RCC 7860 (cell line): Measurements from ENCODE around the gene ANKRD39.
"Not testable (repeated sequence)": the region's sequence is repeated elsewhere in the genome, so short reads cannot be mapped to it uniquely, and the experiment has no call there.

Source experiments
- DNase-seq: peaks from one replicate; pipeline ENCODE4 v3.0.0-alpha.2; 2015; ENCODE audit warnings: low spot score
- FAIRE-seq: peaks from 2 replicates; lab custom pipeline; 2012; peaks lifted over from hg19 to GRCh38; lab: Jason Lieb, UNC

ANKRD39 gene

GRCh38 chr2:96811917-96812316, 45.9 kb downstream of the ANKRD39 start:
- DNase-seq = no peak
- no peak for FAIRE-seq

GRCh38 chr2:96810783-96811192, 47.0 kb downstream of the ANKRD39 start:
- FAIRE-seq (no peak), DNase-seq (no peak)

GRCh38 chr2:96809951-96810782, 47.6 kb downstream of the ANKRD39 start:
- DNase-seq = no peak
- no peak for FAIRE-seq

GRCh38 chr2:96809216-96809882, 48.5 kb downstream of the ANKRD39 start:
- DNase-seq = no peak
- FAIRE-seq = no peak

- no peak for FAIRE-seq
- DNase-seq = no peak
Measured at GRCh38 chr2:96808176-96808837, 49.5 kb downstream of the ANKRD39 start.

- DNase-seq = no peak
- no peak for FAIRE-seq
Measured at GRCh38 chr2:96807127-96807471, 50.7 kb downstream of the ANKRD39 start.

- FAIRE-seq (no peak), DNase-seq (no peak)
Measured at GRCh38 chr2:96806468-96807126, 51.2 kb downstream of the ANKRD39 start.

- DNase-seq, FAIRE-seq: not testable (repeated sequence)
Measured at GRCh38 chr2:96805946-96806345, 51.9 kb downstream of the ANKRD39 start.

GRCh38 chr2:96804986-96805385, 52.8 kb downstream of the ANKRD39 start:
- DNase-seq (no peak), FAIRE-seq (no peak)

GRCh38 chr2:96802721-96803120, 55.1 kb downstream of the ANKRD39 start:
- DNase-seq (no peak), FAIRE-seq (no peak)

- FAIRE-seq (no peak), DNase-seq (no peak)
Measured at GRCh38 chr2:96801786-96802595, 55.8 kb downstream of the ANKRD39 start.

- peak; percentile 36 for DNase-seq
- FAIRE-seq = no peak
Measured at GRCh38 chr2:96801005-96801785, 56.6 kb downstream of the ANKRD39 start.

GRCh38 chr2:96800061-96801004, 57.5 kb downstream of the ANKRD39 start:
- no peak for FAIRE-seq
- no peak for DNase-seq

GRCh38 chr2:96799623-96799935, 58.2 kb downstream of the ANKRD39 start:
- no peak for FAIRE-seq
- no peak for DNase-seq

GRCh38 chr2:96798733-96799622, 58.8 kb downstream of the ANKRD39 start:
- FAIRE-seq (no peak), DNase-seq (no peak)
